Cardiac muscle cell (in vitro differentiated cells and primary cell): ENCODE data around the gene PPP3CA. TPM values are rescaled to one million over a fixed set of nuclear protein-coding genes. Genes with fewer than 3 reads are reported as not detected.

Experiments used
- DNase-seq, 2 donors: peaks; one replicate each; pipeline versions ENCODE4 v3.0.0 to v3.0.0-alpha.2; 2010 to 2017; ENCODE audit warnings: low read depth in 1 of 2, low spot score in 1 of 2
- H3K27ac ChIP-seq: fragments of 200-600 bp; sonication (generic); 2 replicates; pipeline ENCODE4 v1.5.1; 2016
- H3K27me3 ChIP-seq: fragments of 200-600 bp; sonication (generic); 2 replicates; pipeline ENCODE4 v1.6.0; 2016; ENCODE audit warnings: control low read depth
- H3K36me3 ChIP-seq: fragments of 200-600 bp; sonication (generic); 2 replicates; pipeline ENCODE4 v1.5.1; 2016; ENCODE audit warnings: control low read depth
- H3K4me1 ChIP-seq: fragments of 200-600 bp; sonication (generic); 2 replicates; pipeline ENCODE4 v1.8.1; 2017; ENCODE audit warnings: low read depth, mild to moderate bottlenecking, mixed run types
- H3K4me3 ChIP-seq: fragments of 200-600 bp; sonication (generic); 2 replicates; pipeline ENCODE4 v1.5.1; 2016; ENCODE audit warnings: mild to moderate bottlenecking
- H3K9me3 ChIP-seq: fragments of 200-600 bp; sonication (generic); 2 replicates; pipeline ENCODE4 v1.5.1; 2017; ENCODE audit warnings: low read depth, mild to moderate bottlenecking, control low read depth
- polyA plus RNA-seq: library from polyadenylated mRNA; unstranded; fragments of >200 nt; fragmentation: Nextera tagmentation; extraction: Ambion mirVana; gene quantifications from 2 replicates; pipeline ENCODE4 v1.2.1, GENCODE V29; 2016
- total RNA-seq: library from RNA; depleted of rRNA; stranded (reverse); fragments of >200 nt; gene quantifications from 2 replicates; pipeline ENCODE4 v1.2.3, GENCODE V29; 2016
- TF ChIP-seq, protein P1 (sequence below): IDR thresholded peaks from 2 replicates; pipeline ENCODE4 v1.5.1; 2012; ENCODE audit warnings: low read depth, mild to moderate bottlenecking, low read length

The PPP3CA gene
- total and polyA plus RNA-seq, 2 experiments from 2014 or later: 8.2 to 21.3 TPM

DNA sequence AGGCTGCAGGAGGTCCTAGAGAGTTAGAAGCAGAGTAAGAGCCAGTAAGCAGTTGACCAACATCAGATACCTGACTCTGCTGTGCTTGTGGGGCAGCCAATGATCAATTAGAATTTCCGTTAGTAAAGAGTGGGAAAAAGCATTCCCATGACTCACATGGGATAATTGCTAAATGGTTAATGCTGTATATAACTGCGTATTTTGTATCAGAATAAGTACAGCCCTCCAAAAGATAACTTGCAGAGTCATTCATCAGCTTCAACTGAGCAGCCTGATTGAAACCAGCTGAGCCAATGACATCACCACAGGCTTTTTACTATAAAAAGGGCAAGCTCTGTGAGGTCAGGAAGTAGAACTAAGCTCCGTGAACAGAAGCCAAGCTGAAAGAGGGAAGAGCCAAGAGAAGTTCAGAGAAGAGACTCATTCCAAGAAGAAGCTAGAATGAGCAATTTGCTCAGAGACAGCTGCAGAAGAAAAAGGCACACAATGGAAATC, 67.9 kb downstream of the PPP3CA start:
- no peak overlapping the region for H3K4me3 ChIP-seq
- H3K27me3 ChIP-seq: no peaks in the 10 kb centered on the region
- H3K27ac ChIP-seq: no peak overlapping the region
- peaks cover 9% of the 10 kb centered on the region for H3K4me1 ChIP-seq
- no peaks in the 10 kb centered on the region for H3K36me3 ChIP-seq
- TF ChIP-seq, protein P1, sequence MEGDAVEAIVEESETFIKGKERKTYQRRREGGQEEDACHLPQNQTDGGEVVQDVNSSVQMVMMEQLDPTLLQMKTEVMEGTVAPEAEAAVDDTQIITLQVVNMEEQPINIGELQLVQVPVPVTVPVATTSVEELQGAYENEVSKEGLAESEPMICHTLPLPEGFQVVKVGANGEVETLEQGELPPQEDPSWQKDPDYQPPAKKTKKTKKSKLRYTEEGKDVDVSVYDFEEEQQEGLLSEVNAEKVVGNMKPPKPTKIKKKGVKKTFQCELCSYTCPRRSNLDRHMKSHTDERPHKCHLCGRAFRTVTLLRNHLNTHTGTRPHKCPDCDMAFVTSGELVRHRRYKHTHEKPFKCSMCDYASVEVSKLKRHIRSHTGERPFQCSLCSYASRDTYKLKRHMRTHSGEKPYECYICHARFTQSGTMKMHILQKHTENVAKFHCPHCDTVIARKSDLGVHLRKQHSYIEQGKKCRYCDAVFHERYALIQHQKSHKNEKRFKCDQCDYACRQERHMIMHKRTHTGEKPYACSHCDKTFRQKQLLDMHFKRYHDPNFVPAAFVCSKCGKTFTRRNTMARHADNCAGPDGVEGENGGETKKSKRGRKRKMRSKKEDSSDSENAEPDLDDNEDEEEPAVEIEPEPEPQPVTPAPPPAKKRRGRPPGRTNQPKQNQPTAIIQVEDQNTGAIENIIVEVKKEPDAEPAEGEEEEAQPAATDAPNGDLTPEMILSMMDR: peak; percentile 6
- peak in 1 of 2 donors; percentile 98 for DNase-seq
- no peaks in the 10 kb centered on the region for H3K9me3 ChIP-seq

- Histone ChIP-seq H3K36me3 (no peaks in the 10 kb centered on the region), H3K4me3 (no peak overlapping the region), H3K27me3 (no peaks in the 10 kb centered on the region), H3K27ac (no peak overlapping the region), H3K9me3 (no peaks in the 10 kb centered on the region), H3K4me1 (peaks cover 9% of the 10 kb centered on the region)
- TF ChIP-seq, protein P1: no peak
- DNase-seq: peak in 1 of 2 donors; percentile 62
Observed at GRCh38 chr4:101277671-101278070, 69.7 kb downstream of the PPP3CA start.

GRCh38 chr4:101276661-101277060, 70.7 kb downstream of the PPP3CA start:
- Histone ChIP-seq H3K4me3 (no peak overlapping the region), H3K27me3 (no peaks in the 10 kb centered on the region), H3K27ac (no peak overlapping the region), H3K36me3 (no peaks in the 10 kb centered on the region), H3K9me3 (no peaks in the 10 kb centered on the region), H3K4me1 (peaks cover 7% of the 10 kb centered on the region)
- TF ChIP-seq, protein P1: no peak
- no peak for DNase-seq

DNA sequence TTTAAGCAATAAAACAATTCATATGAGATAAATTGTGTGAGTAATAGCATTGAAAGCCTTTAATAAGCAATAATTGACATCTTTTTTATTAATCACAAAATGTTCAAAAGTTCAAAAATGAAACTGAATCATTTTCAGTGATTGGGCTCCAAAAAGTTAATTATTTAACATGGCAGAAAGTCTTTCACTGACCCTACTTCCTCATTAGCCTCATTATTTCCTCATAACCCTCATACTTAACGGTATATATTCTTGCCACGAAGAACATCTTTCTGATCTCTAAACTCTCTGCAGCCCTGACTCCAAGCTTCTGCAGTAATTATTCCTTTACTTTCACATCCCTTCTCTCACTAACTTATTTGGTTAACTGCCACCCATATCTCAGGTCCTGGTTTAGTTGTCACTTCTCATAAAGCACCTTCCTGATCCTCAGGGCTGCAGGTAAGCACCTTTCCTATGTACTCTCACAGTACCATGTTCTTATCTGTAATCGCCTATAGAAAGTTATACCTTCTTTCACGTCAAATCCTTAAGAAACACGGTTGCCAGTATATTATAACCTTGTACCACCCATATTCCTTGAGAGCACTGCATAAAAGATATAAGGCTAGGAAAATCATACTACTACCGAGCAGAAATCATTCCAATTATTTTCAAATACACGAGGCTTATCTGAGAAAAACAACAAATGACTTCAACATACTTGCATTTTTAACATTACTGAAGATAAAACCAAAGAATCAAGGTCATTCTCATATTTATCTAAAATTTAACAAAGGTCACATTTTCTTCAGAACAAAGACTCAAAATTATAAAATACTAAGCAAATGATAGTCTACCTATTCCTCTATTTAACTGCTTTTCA, 72.2 kb downstream of the PPP3CA start:
- TF ChIP-seq, protein P1: no peak
- Histone ChIP-seq H3K36me3 (no peaks in the 10 kb centered on the region), H3K4me3 (no peak overlapping the region)

DNA sequence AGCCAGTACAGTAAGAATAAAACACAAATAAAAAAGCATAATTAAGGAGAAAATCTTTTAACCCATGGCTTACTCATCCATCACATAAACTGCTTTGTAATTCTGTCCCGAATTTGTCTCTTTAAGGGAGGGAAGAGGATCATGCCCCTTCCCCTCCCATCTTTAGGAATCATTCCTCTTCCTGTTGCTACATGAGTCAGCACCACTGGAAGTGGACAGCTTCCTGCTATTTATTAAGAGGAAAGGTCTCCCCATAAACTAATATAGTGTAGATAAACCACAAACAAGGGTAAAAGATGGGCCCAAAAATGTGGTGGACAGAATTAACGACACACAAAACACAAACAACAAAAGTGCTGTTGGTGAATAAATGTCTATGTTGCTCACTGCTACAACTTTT, 75.8 kb downstream of the PPP3CA start:
- TF ChIP-seq, protein P1: no peak
- peak; percentile 33 to 46 for DNase-seq
- no peaks in the 10 kb centered on the region for H3K27me3 ChIP-seq

More for the DNA sequence above, 72.2 kb downstream of the PPP3CA start:
- H3K27ac ChIP-seq: no peak overlapping the region
- H3K4me1 ChIP-seq: peaks cover 7% of the 10 kb centered on the region
- no peaks in the 10 kb centered on the region for H3K9me3 ChIP-seq
- peak in 1 of 2 donors; percentile 45 for DNase-seq
- no peaks in the 10 kb centered on the region for H3K27me3 ChIP-seq

More for the DNA sequence above, 75.8 kb downstream of the PPP3CA start:
- H3K36me3 ChIP-seq: no peaks in the 10 kb centered on the region
- no peak overlapping the region for H3K4me3 ChIP-seq
- no peak overlapping the region for H3K27ac ChIP-seq
- H3K4me1 ChIP-seq: no peaks in the 10 kb centered on the region
- H3K9me3 ChIP-seq: no peaks in the 10 kb centered on the region
